CD4-positive, alpha-beta T cell treated with Interleukin-4 for 4 hours (primary cell): Measurements from ENCODE around the gene KLKB1.

ENCODE experiments used
- DNase-seq: peaks from one replicate; pipeline ENCODE4 v3.0.0-alpha.2; 2020

The KLKB1 gene

DNA sequence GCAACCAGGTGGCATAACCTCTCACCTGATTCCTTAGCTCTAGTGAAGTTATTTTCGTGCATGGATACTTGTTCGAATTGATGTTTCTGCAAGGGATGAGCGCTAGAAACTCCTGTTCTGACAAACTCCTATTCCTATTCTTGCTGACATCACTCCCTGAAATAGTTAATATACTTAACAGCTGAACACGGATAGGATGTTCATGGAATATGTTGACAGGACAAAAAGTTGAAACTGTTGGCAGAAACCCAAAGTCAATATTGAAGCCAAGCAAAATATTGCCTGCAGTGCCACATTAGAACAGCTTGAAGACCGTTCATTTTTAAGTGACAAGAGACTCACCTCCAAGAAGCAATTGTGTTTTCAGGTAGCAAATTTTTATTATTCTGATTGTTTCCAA is at the start of gene KLKB1:
Gene KLKB1, plus strand, starts transcription at position 287 of the 400 bp plus-strand sequence. CDS start 689 bp downstream, outside the sequence.
- no peak for DNase-seq

DNA sequence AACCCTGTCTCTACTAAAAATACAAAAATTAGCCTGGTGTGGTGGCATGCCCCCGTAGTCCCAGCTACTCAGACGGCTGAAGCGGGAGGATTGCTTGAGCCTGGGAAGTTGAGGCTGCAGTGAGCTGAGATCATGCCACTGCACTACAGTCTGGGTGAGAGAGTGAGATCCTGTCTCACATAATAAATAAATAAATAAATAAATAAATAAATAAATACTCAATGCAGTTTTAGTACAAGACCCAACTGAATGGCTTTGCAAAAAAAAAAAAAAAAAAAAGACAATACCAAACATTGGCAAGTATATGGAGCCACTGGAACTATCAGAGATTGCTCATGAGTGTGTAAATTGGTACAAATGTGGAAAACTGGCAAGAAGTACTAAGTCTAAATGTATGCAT is 39.2 kb upstream of the KLKB1 start:
- no peak for DNase-seq

DNA sequence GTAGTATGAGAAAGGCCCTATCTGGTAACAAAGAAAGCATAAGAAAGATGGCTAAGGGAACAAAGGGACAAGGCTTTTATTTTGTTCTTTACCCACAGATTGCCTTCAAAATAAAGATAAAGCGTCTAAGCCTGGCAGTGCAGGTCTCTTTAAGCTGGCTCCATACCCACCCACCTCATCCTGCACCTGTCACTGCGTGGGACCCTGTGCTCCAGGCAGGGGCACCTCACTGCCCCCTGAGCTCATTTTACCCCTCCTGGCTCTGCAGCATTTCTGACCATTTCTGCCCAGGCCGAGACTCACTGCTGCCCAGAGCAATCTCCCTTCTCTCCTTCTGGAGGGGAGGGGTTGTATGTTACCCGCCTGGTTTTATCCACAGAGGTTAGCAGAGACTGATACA is 37.7 kb upstream of the KLKB1 start:
- DNase-seq, result no peak

DNA sequence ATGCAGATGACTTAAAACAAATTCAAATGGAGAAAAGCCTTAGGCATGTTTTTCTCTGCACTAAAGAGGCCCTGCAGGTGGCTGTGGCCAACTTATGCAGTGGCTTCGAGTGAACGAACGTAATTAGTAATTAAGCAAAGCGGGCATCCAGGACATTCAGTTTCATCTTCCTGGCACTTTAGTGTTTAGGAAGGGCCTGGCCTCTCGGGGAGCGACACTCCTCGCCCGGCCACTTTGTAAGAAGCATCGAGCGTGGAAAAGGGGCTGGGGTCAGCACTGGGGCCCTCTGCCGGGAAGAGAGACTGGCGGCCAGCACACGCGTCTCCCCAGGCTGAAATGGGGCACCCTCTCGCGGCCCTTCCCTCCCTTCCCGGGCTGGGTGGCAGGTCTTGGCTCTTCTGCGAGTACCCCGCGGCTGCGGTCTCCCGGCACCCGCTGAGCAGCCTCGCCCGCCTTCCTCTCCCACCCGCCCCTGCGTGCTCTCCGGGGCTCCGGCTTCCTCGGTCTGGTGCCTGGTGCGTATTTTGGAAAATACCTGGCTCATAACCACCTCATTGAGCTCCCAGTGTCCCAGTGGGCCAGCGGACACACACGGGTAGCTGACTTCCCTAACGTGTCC is 36.6 kb upstream of the KLKB1 start:
- peak; percentile 36 for DNase-seq

DNA sequence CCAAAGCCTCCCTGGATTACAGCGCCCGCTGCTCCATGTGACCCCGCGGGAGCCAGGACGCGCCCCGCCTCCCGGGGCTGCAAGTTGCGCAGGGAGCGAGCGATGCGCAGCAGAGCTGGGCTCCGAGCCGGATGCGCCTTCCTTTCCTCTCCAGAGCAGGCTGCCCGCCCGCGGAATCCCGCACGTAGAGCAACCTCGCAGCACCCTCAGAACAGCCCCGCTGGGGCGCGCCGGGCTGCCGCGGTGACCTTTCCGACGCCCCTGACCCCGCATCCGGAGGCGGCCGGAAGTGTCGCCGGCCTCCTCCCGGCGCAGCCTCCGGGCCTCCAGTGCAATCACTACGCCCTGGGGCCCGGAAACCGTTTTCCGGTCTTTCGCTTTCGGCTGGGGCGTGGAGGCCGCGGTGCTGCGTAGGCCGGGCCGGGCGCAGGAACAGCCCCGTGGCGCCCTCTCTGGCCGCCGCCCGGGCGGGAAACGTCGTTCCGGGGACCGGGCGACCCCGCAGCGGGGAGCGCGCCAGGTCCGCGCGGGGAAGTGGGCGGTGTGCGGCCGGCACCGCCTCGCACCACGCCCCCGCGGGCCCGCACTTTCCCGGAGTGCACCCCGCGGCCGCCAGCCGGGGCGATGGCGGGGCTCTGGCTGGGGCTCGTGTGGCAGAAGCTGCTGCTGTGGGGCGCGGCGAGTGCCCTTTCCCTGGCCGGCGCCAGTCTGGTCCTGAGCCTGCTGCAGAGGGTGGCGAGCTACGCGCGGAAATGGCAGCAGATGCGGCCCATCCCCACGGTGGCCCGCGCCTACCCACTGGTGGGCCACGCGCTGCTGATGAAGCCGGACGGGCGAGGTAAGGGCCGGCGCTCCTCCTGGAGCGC is 35.9 kb upstream of the KLKB1 start, which contains the start of gene CYP4V2:
Gene CYP4V2, plus strand, starts transcription at position 368 of the 866 bp plus-strand sequence. Its CDS starts 257 bp downstream, at position 625.
- peak; percentile 90 for DNase-seq

DNA sequence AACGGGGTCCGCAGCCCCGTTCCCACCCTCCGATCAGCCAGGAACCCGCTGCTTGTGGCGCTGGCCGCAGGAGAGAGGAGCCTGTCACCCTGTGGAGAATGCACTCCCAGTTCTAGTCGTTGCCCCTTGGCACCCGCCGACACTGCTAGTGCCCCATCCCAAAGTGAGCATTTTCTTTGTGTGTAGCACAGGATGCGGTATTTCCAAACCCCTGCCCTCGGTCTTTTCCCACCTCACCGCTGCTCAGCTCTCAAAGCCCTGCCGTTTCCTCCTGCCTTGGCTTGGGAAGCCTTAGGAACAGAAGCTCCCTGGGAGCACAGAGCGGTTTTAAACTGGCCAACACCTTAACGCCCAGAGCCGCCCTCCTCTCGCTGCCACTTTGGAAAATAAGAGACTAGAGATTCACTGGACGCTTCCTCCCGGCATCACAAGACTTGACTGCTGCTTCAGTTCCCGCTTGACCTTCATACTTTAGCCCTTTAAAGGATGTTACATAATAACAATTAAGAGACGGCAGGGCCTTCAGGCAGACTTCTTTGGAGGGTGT is 35.2 kb upstream of the KLKB1 start:
- DNase-seq, result peak; percentile 21

- DNase-seq, result no peak
Measured at GRCh38 chr4:186193851-186194250, 33.5 kb upstream of the KLKB1 start.

GRCh38 chr4:186196063-186196462 is 31.2 kb upstream of the KLKB1 start:
- DNase-seq, result no peak

DNA sequence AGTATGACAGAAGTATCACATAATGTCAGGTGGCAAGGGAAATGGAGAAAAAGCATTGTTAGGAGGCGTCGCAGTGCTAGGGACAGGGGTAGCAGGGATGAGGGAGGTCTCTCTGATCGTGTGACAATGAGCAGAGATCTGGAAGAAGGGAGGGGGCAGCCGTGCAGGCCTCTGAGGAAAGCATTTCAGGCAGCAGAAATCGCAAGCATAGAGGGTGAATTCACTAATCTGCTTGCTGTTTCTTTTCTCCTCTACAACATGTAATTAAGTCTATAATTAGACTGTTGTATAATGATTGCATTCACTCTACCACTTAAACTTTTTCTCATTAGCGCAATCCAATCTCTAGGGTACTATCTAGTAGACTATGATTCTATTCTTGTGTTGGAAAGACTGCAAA is 26.8 kb upstream of the KLKB1 start:
- DNase-seq, result no peak

- no peak for DNase-seq
Measured at GRCh38 chr4:186201010-186201409, 26.3 kb upstream of the KLKB1 start.

DNA sequence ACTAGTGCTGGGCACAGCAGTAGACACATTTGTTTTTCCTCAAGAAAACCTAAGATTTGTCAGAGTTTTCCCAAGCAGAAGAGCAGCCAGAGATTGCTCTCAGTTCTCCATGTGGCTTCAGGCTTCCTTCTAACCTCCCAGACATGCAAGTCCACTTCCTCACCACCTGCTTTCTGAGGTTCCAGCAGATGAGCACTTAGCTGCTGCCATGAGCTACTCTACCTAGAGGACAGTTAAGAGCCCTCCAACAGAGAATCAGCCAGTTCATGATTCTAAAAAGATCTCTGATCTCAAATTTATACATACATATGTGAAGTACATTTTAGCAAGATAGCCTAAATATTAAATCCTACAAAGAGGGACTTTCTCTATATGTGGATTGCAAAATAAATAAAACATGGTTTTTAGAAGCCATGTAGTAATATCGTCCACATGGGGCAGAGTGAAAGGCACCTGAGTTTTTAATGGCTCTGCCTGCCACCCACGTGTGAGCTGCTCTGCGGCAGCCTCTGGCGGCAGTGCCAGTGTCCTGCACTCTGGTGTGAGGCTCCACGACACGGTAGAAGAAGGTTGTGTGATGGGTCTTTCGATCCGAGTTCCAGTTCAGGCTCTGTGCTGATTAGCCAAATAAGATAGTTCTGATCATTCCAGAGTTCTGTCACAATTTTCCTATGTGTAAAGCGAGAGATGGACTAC is 25.6 kb upstream of the KLKB1 start:
- DNase-seq, result peak; percentile 59

DNA sequence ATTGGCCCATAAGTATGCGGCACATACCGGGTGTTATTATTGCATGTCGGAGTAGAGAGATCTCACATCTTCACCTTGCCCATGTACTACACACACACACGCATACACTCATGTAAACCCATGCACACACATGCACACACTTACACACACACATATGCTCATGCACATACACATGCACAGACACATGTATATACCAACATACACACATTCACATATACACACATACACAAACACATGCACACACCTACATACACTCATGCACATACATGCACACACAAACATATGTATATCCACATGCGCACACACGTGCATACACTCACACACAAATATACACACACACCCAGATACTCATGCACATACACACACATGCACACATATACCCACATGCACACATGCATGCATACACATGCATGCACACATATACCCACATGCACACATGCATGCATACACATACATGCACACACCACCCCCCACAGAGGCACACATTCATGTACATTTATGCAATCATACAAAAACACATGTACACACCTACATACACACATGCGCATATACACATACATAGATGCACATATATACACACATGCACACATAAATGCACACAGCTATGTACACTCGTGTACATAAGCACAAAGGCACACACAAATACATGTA is 24.7 kb upstream of the KLKB1 start:
- DNase-seq, result no peak

DNA sequence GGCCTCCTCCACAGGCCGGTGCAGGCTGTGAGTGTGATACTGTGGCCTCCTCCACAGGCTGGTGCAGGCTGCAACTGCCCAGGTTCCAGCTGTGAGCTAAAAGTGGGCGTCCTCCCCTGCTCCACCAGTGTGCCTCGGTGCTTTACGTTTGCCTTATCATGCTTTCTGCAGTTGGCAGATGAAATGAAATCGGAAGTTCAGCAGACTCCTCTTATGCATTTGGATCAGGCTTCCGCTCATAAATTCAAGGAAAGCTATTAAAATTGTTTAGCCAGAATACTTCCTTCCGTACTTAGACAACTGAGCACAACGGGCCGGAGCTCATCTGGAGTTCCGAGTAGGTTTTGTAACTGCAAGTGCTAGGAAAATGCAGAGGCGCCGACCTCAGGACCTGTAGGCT is 23.9 kb upstream of the KLKB1 start:
- DNase-seq, result no peak

GRCh38 chr4:186204103-186204559 is 23.2 kb upstream of the KLKB1 start:
- DNase-seq, result no peak

- DNase-seq, result no peak
Measured at GRCh38 chr4:186204686-186205085, 22.6 kb upstream of the KLKB1 start.

- DNase-seq, result no peak
Measured at GRCh38 chr4:186205156-186205555, 22.2 kb upstream of the KLKB1 start.

- no peak for DNase-seq
Measured at GRCh38 chr4:186216465-186217024, 10.8 kb upstream of the KLKB1 start.

DNA sequence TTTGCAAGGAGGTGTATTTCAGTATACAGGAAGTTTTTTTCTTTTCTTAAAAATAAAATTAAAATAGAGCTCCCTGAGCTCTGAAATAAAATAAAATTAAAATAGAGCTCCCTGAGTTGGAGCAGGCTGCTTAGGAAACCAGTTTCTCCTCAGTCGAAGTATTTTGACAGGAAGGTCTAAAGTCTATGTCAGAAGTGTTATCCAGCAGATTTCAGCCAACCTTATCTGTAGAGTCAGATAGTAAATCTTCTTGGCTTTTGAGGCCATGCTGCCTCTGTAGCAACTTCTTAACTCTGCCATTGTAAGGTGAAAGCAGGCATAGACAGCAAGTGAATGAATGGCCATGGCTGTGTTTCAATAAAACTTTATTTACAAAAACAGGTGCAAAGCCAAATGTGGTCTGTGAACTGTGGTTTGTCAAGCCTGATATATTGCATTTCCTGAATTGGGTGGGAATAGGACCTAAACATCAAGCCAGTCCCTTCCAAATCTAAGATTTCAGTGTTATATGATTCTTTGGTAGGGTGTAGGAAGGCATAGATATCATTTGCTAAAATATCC is 9.5 kb upstream of the KLKB1 start:
- DNase-seq, result no peak

- no peak for DNase-seq
Measured at GRCh38 chr4:186221624-186222023, 5.7 kb upstream of the KLKB1 start.

GRCh38 chr4:186225848-186226247 is 1.5 kb upstream of the KLKB1 start:
- no peak for DNase-seq

DNA sequence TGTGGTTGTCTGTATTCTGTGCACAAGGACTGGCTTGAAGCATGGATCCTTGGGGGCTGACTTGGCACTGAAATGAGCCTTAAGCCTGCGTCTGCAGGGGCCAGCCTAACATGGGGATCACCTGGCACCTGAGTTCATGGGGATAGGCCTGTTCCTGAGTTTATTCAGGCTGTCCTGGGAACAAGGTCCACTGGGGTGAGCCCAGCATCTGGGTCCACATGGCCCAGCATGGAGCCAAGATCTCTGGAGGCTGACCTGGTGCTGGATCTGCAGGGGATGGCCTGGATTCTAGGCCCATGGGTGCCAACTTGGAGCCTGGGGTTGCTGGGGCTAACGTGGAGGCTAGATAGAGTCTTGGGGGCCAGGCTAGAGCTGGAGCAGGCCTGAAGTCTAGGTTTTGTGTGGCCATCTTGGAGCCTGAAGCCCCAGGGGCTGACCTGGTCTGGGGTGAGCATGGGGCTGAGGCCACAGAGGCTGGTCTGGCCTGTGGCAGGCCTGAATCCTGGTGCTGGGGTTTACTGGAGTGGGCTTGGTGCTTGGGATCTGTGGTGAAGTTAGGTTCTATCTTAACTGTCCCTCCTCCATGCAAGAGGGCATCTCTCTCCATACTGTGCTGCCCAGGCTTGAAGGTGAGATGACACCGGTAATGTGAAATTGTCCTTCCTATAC is 652 bp upstream of the KLKB1 start:
- no peak for DNase-seq
